Skeletal muscle satellite cell (primary cell): ENCODE data around the gene DLEU7. TPM values are rescaled to one million over a fixed set of nuclear protein-coding genes. Genes with fewer than 3 reads are reported as not detected.

ENCODE experiments used
- H3K27me3 ChIP-seq: 2 replicates; pipeline ENCODE4 v1.7.0; 2013; ENCODE audit warnings: low read length; ENCODE audit not compliant: control insufficient read depth, insufficient read depth
- H3K36me3 ChIP-seq: 2 replicates; pipeline ENCODE4 v1.7.0; 2013; ENCODE audit warnings: mild to moderate bottlenecking, control low read depth, low read length; ENCODE audit not compliant: insufficient read depth
- H3K4me1 ChIP-seq: 2 replicates; pipeline ENCODE4 v1.7.0; 2013; ENCODE audit warnings: low read length; ENCODE audit not compliant: control insufficient read depth, insufficient read depth
- H3K4me2 ChIP-seq: 2 replicates; pipeline ENCODE4 v1.7.0; 2013; ENCODE audit warnings: mild to moderate bottlenecking, low read length
- H3K4me3 ChIP-seq: 2 replicates; pipeline ENCODE4 v1.7.0; 2013; ENCODE audit warnings: low read length
- H3K9ac ChIP-seq: 2 replicates; pipeline ENCODE4 v1.7.0; 2013; ENCODE audit warnings: mild to moderate bottlenecking, low read depth, low read length, moderate library complexity
- H3K9me3 ChIP-seq: replicated peaks from 2 replicates; pipeline ENCODE4 v1.7.0; 2013; ENCODE audit warnings: mild to moderate bottlenecking, control low read depth, low read length
- total RNA-seq: library from RNA; depleted of rRNA; stranded (reverse); fragments of >200 nt; gene quantifications from 2 replicates; pipeline ENCODE4 v1.2.3, GENCODE V29; 2012; rRNA removed

The DLEU7 gene
- not detected in 2 replicates for total RNA-seq

DNA sequence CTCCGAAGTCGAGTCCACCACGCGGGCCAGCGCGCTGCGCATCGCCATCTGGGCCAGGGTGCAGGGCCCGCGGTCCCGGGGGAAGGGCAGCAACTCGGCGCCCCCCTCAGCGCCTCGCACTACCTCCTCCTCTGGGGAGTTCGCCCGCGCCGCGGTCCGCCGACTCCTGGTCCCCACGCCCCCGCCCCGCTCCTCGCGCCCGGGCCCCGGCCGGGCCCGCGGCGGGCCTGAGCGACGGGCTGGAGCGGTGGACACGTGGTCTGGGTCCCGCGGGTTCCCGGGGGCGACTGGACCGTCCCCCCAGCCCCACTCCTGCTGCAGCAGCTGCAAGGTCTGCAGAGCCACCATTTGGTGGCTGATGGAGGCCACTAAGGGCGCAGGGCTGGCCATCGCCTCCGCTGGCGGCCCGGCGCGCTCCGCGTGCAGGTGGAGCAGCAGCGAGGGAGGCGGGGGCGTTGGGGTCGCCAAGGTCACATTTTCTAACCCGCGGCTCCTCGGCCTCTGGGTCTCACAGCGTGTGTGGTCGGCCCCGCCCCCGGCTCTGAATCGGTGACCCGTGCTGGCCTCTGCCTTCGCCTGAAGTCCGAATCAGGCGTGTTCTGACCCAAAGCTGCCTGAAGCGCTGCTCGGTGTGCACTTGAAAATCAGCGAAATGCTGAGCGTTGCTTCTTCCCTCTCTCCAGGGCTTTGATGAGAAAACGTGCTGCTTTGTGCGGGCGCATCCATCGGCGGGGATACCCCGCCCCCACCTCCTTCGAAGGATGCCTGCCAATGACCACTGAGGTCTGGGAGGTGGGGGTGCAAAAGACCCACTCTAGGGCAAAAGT, at the start of gene DLEU7:
TSS of gene DLEU7 (minus strand) at position 436 of the 827 bp plus-strand sequence. CDS start at position 390, 46 bp downstream.
- peaks cover 18% of the 10 kb centered on the region for H3K4me1 ChIP-seq
- no peaks in the 10 kb centered on the region for H3K36me3 ChIP-seq
- peak within 1 kb of the TSS; percentile 57 for H3K4me3 ChIP-seq
- no peak within 1 kb of the TSS for H3K9ac ChIP-seq
- H3K9me3 ChIP-seq = no peaks in the 10 kb centered on the region
- peak within 1 kb of the TSS; percentile 75 for H3K4me2 ChIP-seq
- peaks cover 40% of the 10 kb centered on the region for H3K27me3 ChIP-seq

DNA sequence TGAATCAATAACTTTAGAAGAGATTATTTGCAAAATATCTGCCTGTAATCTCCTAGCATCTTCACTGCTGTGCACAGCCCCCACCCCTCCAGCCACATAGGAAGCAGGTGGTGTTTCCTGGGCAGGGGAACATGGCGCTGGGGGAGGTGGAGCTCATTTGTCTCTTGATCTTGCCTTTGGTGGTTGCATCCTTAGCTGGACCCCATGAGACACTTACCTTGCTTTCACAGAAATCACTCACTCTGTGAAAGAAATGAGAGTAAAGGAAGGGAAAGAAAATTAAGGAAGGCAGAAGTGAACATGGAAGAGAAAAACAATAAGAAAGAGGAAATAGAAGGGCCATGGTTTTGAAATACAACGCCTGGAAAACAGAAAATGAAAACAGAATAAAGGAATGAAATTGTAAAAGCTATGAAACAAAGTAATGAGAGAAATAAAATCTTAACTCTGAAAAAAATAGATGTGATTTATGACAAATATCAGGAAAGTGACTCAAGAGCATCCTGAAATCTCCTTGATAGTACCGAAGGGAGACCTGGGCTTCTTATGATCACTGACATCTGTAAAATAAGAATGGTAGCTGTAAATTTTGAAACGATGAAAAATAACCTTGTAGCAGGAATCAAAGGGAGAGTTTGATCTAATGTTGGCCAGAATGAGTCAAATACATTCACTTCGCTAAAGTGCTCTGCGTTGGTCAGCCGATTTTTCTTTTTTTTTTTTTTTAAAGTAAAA, 48.9 kb upstream of the DLEU7 start:
- Histone ChIP-seq H3K9ac (no peak overlapping the region), H3K4me1 (peaks cover 13% of the 10 kb centered on the region), H3K9me3 (no peaks in the 10 kb centered on the region), H3K4me3 (no peak overlapping the region), H3K36me3 (no peaks in the 10 kb centered on the region), H3K4me2 (no peak overlapping the region), H3K27me3 (no peaks in the 10 kb centered on the region)

DNA sequence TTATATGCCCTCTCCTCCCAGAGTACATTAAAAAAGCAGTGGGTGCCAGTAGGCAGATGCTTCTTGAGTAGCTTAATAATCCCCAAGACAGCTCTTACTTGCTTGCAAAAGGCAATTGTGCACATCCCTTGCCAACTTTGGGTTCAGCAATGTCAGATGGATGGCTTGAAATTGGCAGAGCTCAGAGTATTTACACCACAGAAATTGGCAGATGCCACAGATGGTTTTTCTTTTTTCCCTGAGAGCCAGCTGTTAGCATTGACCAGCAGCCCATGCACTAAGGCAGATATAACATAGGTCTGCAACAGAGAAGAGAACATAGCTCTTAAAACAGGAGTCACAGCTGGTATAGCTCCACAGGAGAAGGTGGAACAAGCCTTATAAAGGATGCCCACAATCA, 47.7 kb upstream of the DLEU7 start:
- H3K9ac ChIP-seq = no peak overlapping the region
- H3K9me3 ChIP-seq = no peaks in the 10 kb centered on the region
- H3K4me3 ChIP-seq = no peak overlapping the region
- no peak overlapping the region for H3K4me2 ChIP-seq
- H3K36me3 ChIP-seq = no peaks in the 10 kb centered on the region
- peaks cover 13% of the 10 kb centered on the region for H3K4me1 ChIP-seq
- H3K27me3 ChIP-seq = no peaks in the 10 kb centered on the region

DNA sequence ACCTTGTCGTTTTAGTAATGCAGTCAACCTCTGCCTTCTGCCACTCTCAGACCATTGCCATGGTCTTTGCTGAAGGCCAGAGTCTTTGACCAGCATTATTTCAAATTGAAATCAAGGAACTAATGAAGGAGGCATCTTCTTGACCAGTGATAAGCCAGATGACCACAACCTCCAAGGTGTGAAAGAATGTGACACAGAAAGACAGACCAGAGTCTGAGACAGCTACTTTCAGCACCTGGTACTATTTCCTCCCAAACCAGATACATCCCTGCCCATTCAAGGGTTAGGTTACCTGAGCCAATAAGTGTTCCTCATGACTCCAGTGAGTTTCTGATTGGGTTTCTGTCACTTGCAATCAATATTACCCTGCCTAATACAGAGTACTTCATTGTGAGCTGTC, 45.8 kb upstream of the DLEU7 start:
- Histone ChIP-seq H3K4me3 (no peak overlapping the region), H3K4me2 (no peak overlapping the region), H3K4me1 (peaks cover 13% of the 10 kb centered on the region), H3K36me3 (no peaks in the 10 kb centered on the region), H3K9me3 (no peaks in the 10 kb centered on the region), H3K27me3 (peaks cover 6% of the 10 kb centered on the region), H3K9ac (no peak overlapping the region)

DNA sequence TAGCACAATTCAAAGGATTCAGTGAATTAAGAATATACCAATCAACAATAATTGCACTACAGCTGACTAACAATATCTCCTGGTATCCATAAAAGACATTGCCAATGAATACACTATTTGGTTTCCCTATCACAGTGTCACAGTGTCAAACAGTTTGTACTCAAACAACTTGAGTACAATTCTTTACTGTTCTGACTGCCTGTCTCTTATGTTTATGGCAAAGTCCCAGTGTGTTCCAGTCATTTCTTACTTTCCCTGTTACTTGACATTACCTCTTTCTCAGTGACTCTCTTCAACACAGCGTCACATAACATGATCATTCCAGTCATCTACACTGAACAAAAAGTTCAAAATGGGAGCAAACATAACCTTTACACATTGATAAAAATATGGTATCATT, 44.9 kb upstream of the DLEU7 start:
- Histone ChIP-seq H3K4me3 (no peak overlapping the region), H3K4me2 (no peak overlapping the region), H3K9me3 (no peaks in the 10 kb centered on the region), H3K9ac (no peak overlapping the region), H3K27me3 (peaks cover 6% of the 10 kb centered on the region), H3K36me3 (no peaks in the 10 kb centered on the region), H3K4me1 (peaks cover 8% of the 10 kb centered on the region)

DNA sequence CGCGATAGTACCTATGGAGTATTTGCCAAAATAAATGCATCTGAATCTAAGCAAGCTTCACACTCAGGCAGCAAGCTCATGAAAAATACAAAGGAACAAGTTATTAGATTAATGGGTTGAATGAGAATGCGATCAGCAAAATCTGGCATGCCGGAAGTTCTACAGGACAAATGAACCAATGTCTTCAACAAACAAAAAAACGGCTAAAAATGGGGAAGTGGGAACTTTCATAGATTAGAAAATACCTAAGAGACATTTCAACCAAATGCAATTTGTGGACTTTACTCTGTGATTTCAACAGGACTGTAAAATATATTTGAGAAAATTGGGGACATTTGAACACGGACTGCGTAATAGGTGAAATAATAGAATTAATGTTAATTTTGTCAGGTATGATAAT, 43.7 kb upstream of the DLEU7 start:
- no peaks in the 10 kb centered on the region for H3K9me3 ChIP-seq
- no peaks in the 10 kb centered on the region for H3K4me1 ChIP-seq
- no peak overlapping the region for H3K4me2 ChIP-seq
- H3K9ac ChIP-seq = no peak overlapping the region
- peaks cover 6% of the 10 kb centered on the region for H3K27me3 ChIP-seq
- no peaks in the 10 kb centered on the region for H3K36me3 ChIP-seq
- no peak overlapping the region for H3K4me3 ChIP-seq

DNA sequence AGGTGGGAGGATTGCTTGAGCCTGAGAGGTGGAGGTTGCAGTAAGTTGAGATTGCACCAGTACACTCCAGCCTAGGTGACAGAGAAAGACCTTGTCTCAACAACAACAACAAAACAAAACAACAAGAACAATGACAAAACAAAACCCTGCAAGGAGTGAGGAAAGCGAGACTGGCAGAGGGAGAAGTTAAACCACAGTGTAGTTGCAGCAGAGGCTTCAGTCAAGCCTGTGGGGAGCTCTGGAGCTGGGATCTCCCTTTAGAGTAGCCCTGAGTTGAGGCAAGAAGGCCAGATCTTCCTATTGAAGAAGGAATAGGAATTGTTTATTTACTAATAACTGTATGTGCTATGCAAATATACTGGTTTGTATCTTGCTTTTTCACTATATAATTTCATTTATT, 40.8 kb upstream of the DLEU7 start:
- Histone ChIP-seq H3K27me3 (peaks cover 6% of the 10 kb centered on the region), H3K4me1 (no peaks in the 10 kb centered on the region), H3K4me2 (no peak overlapping the region), H3K36me3 (no peaks in the 10 kb centered on the region), H3K9me3 (no peaks in the 10 kb centered on the region), H3K4me3 (no peak overlapping the region), H3K9ac (no peak overlapping the region)

DNA sequence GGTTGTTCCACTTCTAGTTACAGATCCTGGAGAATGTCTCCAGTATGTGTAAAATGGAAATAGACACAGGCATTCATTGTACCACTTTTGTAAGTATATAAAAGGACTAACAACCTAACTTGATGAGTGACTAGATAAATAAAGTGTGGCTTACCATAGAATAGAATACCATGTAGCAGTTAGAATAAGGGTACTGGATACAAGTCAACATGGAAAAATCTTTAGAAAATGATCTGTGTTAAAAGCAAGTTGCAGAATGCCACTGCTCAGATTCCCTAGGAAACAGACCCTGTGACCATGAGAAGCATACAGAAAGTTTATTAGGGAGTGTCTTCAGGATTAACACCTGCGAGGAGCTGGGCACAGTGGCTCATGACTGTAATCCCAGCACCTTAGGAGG, 40.2 kb upstream of the DLEU7 start:
- H3K9me3 ChIP-seq = no peaks in the 10 kb centered on the region
- H3K4me3 ChIP-seq = no peak overlapping the region

DNA sequence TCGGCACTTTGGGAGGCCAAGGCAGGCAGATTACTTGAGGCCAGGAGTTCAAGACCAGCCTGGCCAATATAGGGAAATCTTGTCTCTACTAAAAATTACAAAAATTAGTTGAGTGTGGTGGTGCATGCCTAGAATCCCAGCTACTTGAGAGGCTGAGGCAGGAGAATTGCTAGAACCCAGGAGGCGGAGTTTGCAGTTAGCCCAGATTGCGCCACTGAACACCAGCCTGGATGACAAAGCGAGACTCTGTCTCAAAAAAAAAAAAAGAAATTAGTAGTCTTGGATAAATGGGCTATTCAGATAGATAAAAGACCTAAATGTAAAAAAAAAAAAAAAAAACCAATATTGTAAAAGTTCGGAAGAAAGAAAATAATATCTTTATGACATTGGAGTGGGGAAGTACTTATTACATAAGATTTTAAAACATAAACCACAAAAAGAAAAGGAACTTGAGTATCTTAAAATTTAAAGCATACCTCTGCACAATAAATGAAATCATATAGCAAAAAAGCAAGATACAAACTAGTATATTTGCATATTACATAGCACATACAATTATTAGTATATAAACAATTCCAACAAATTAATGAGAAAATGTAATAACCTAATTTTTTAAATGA, 39.4 kb upstream of the DLEU7 start:
- peaks cover 6% of the 10 kb centered on the region for H3K27me3 ChIP-seq
- H3K4me2 ChIP-seq = no peak overlapping the region
- H3K4me3 ChIP-seq = no peak overlapping the region
- no peak overlapping the region for H3K9ac ChIP-seq
- H3K4me1 ChIP-seq = no peaks in the 10 kb centered on the region
- no peaks in the 10 kb centered on the region for H3K9me3 ChIP-seq
- H3K36me3 ChIP-seq = no peaks in the 10 kb centered on the region

More for the DNA sequence above, 40.2 kb upstream of the DLEU7 start:
- H3K9ac ChIP-seq = no peak overlapping the region
- H3K4me1 ChIP-seq = no peaks in the 10 kb centered on the region
- H3K36me3 ChIP-seq = no peaks in the 10 kb centered on the region
- H3K4me2 ChIP-seq = no peak overlapping the region
- peaks cover 6% of the 10 kb centered on the region for H3K27me3 ChIP-seq

DNA sequence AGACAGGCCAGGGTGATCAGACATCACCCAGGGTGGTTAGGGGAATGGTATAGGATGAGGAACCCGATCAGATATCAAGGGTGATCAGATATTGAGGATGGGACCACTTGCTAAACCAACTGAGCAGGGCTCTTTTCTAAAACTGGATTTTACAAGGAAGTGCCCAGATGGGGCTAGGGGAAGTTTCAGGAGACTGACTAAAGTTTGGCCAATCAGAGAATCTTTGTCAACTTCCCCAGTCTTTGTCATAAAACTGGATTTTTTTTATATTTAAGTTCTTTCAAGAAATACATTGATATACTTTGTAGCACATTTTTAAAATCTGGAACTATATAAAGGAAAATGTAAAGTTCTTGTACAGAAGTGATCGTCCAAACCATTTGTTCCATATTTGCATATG, 30.5 kb upstream of the DLEU7 start:
- Histone ChIP-seq H3K4me2 (no peak overlapping the region), H3K4me1 (no peaks in the 10 kb centered on the region), H3K9ac (no peak overlapping the region), H3K36me3 (no peaks in the 10 kb centered on the region), H3K27me3 (no peaks in the 10 kb centered on the region), H3K9me3 (no peaks in the 10 kb centered on the region), H3K4me3 (no peak overlapping the region)

DNA sequence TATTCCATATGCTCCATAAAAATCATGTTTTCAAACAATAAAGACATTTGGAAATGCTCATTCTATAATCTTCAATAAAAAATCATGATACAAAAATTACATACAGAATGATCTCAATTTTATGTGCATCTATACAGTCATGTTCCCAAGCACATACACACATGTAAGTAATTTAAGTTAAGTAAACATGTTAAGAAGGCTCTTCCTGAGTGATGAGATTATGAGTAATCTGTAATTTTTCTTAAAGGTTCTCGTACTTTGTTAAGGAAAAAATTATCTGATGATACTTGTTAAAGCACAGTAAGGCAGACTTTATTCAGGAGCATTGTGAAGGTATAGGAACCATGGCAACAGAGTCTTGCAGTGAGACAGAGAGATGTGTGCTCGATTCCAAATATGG, 30.0 kb upstream of the DLEU7 start:
- Histone ChIP-seq H3K4me3 (no peak overlapping the region), H3K4me2 (no peak overlapping the region), H3K9me3 (no peaks in the 10 kb centered on the region), H3K4me1 (no peaks in the 10 kb centered on the region), H3K9ac (no peak overlapping the region), H3K36me3 (no peaks in the 10 kb centered on the region), H3K27me3 (no peaks in the 10 kb centered on the region)
